ENCODE results near the gene KRT4.
"Not testable (repeated sequence)": the region's sequence is repeated elsewhere in the genome, so short reads cannot be mapped to it uniquely, and the experiment has no call there.

Gene KRT4

GRCh38 chr12:52807544-52808470, 6.1 kb downstream of the KRT4 start:
- DNase-seq = no peak

- DNase-seq = no peak
Observed at GRCh38 chr12:52806821-52807543, 6.9 kb downstream of the KRT4 start.

GRCh38 chr12:52806169-52806811, 7.6 kb downstream of the KRT4 start:
- no peak for DNase-seq

- DNase-seq = no peak
Observed at GRCh38 chr12:52805739-52806138, 8.2 kb downstream of the KRT4 start.

- DNase-seq = no peak
Observed at GRCh38 chr12:52805000-52805399, 8.9 kb downstream of the KRT4 start.

GRCh38 chr12:52802442-52802841, 11.5 kb downstream of the KRT4 start:
- no peak for DNase-seq

GRCh38 chr12:52801773-52802172, 12.1 kb downstream of the KRT4 start:
- DNase-seq = no peak

GRCh38 chr12:52800259-52800917, 13.5 kb downstream of the KRT4 start:
- no peak for DNase-seq

GRCh38 chr12:52799505-52800211, 14.3 kb downstream of the KRT4 start:
- no peak for DNase-seq

- DNase-seq = no peak
Observed at GRCh38 chr12:52798671-52799504, 15.0 kb downstream of the KRT4 start.

GRCh38 chr12:52798003-52798670, 15.8 kb downstream of the KRT4 start:
- DNase-seq = no peak

GRCh38 chr12:52797529-52797894, 16.4 kb downstream of the KRT4 start:
- DNase-seq = no peak

- no peak for DNase-seq
Observed at GRCh38 chr12:52796839-52797528, 16.9 kb downstream of the KRT4 start.

GRCh38 chr12:52796429-52796794, 17.5 kb downstream of the KRT4 start:
- no peak for DNase-seq

GRCh38 chr12:52795694-52796428, 18.1 kb downstream of the KRT4 start, which contains the start of gene KRT3:
TSS of gene KRT3 (minus strand) at chr12:52796117. CDS start at chr12:52796042, 75 bp downstream.
- no peak for DNase-seq

GRCh38 chr12:52795332-52795674, 18.6 kb downstream of the KRT4 start:
- not testable (repeated sequence) for DNase-seq

- DNase-seq = no peak
Observed at GRCh38 chr12:52794479-52795331, 19.2 kb downstream of the KRT4 start.
